B cell (primary cell): Measurements from ENCODE around the gene PIK3AP1. TPM values are rescaled to one million over a fixed set of nuclear protein-coding genes. Genes with fewer than 3 reads are reported as not detected.

Source experiments
- ATAC-seq: fragments of 200-7000 bp; cut with Tn5 transposase; one replicate; pipeline ENCODE4 v1.10.0; 2021; ENCODE audit warnings: low read depth, mild to moderate bottlenecking, moderate number of reproducible peaks, moderate library complexity
- CTCF ChIA-PET: fragments of 350-600 bp; sonication (Branson Sonifier 250); formaldehyde crosslinking; loops from one replicate; lab custom pipeline; 2021; ENCODE audit warnings: antibody characterized with exemption, inconsistent platforms; lab: Charles Lee
- POLR2A ChIA-PET: fragments of 350-600 bp; sonication (Branson Sonifier 250); formaldehyde crosslinking; loops from one replicate; lab custom pipeline; 2021; ENCODE audit warnings: antibody characterized with exemption; lab: Charles Lee
- DNase-seq: peaks from one replicate; pipeline ENCODE4 v3.0.0; 2013
- H2AFZ ChIP-seq: 2 replicates; pipeline ENCODE4 v1.6.1; 2012; ENCODE audit warnings: mild to moderate bottlenecking, low read depth, low read length; ENCODE audit not compliant: insufficient read depth, poor library complexity, severe bottlenecking
- H3K27ac ChIP-seq, 2 donors: 1 replicate in 1 of 2; 2 replicates in 1 of 2; pipeline ENCODE4 v1.5.1; 2012 to 2013; ENCODE audit warnings: low read length in 2 of 2, mild to moderate bottlenecking in 2 of 2, moderate library complexity in 1 of 2
- H3K27me3 ChIP-seq, 4 experiments: fragments of 200-600 bp in 1 of 4; sonication (generic) in 1 of 4; replicated peaks in 1 of 4; 1 replicate in 2 of 4; 2 replicates in 2 of 4; pipeline versions ENCODE4 v1.6.1 to v1.7.0; 2013 to 2016; ENCODE audit warnings: low read length in 3 of 4, mild to moderate bottlenecking in 2 of 4, mixed read lengths in 1 of 4, moderate library complexity in 1 of 4; ENCODE audit not compliant: insufficient read depth in 4 of 4, control insufficient read depth in 3 of 4; ENCODE audit errors: control extremely low read depth in 1 of 4
- H3K36me3 ChIP-seq, 2 experiments: replicated peaks in 1 of 2; 1 replicate in 1 of 2; 2 replicates in 1 of 2; pipeline versions ENCODE4 v1.6.1 to v1.7.1; 2013; ENCODE audit warnings: low read length in 1 of 2; ENCODE audit not compliant: insufficient read depth in 2 of 2, control insufficient read depth in 1 of 2; ENCODE audit errors: control extremely low read depth in 1 of 2, extremely low read depth in 1 of 2
- H3K4me1 ChIP-seq, 2 donors: fragments of 200-600 bp in 1 of 2; sonication (generic) in 1 of 2; 1 replicate in 1 of 2; 2 replicates in 1 of 2; pipeline versions ENCODE4 v1.5.1 to v1.6.1; 2013 to 2017; ENCODE audit warnings: low read length in 2 of 2; ENCODE audit not compliant: control insufficient read depth in 2 of 2, insufficient read depth in 2 of 2
- H3K4me2 ChIP-seq: replicated peaks from 2 replicates; pipeline ENCODE3; 2012; ENCODE audit warnings: mild to moderate bottlenecking, low read depth, low read length; ENCODE audit not compliant: poor library complexity, severe bottlenecking
- H3K4me3 ChIP-seq, 5 experiments: fragments of 200-600 bp in 1 of 5; sonication (generic) in 1 of 5; 1 replicate in 3 of 5; 2 replicates in 2 of 5; pipeline versions ENCODE4 v1.5.1 to v1.7.0; 2011 to 2016; ENCODE audit warnings: low read length in 4 of 5, mild to moderate bottlenecking in 4 of 5, low read depth in 2 of 5, control low read depth in 1 of 5, moderate library complexity in 1 of 5; ENCODE audit not compliant: insufficient read depth in 1 of 5; ENCODE audit errors: control extremely low read depth in 1 of 5, extremely low read depth in 1 of 5
- H3K79me2 ChIP-seq: fragments of 200-600 bp; sonication (generic); one replicate; pipeline ENCODE4 v1.6.0; 2016; ENCODE audit warnings: low read length; ENCODE audit not compliant: control insufficient read depth, insufficient read depth
- H3K9ac ChIP-seq: fragments of 200-600 bp; sonication (generic); 2 replicates; pipeline ENCODE4 v1.6.1; 2017; ENCODE audit warnings: mild to moderate bottlenecking, low read length, moderate library complexity
- H3K9me3 ChIP-seq, 3 donors: one replicate each; pipeline versions ENCODE4 v1.6.1 to v1.7.1; 2013; ENCODE audit warnings: low read length in 2 of 3; ENCODE audit not compliant: control insufficient read depth in 2 of 3, insufficient read depth in 1 of 3; ENCODE audit errors: control extremely low read depth in 1 of 3
- H4K20me1 ChIP-seq: 2 replicates; pipeline ENCODE4 v1.6.0; 2012; ENCODE audit warnings: mild to moderate bottlenecking, low read length; ENCODE audit not compliant: insufficient read depth, control insufficient read depth, poor library complexity, severe bottlenecking
- H3K27ac Mint-ChIP-seq: one replicate; pipeline ENCODE4 v1.8.0; 2021; ENCODE audit warnings: mixed read lengths
- H3K27me3 Mint-ChIP-seq: one replicate; pipeline ENCODE4 v1.8.0; 2021; ENCODE audit warnings: mixed read lengths
- H3K4me1 Mint-ChIP-seq: one replicate; pipeline ENCODE4 v1.8.0; 2021; ENCODE audit warnings: mixed read lengths
- H3K4me3 Mint-ChIP-seq: one replicate; pipeline ENCODE4 v1.8.0; 2021; ENCODE audit warnings: mixed read lengths
- H3K9me3 Mint-ChIP-seq: one replicate; pipeline ENCODE4 v1.8.0; 2022; ENCODE audit warnings: mixed read lengths; ENCODE audit not compliant: insufficient read depth
- EZH2 ChIP-seq: IDR thresholded peaks from 2 replicates; pipeline ENCODE4 v1.6.1; 2012; ENCODE audit warnings: borderline replicate concordance, low read depth, mild to moderate bottlenecking, moderate library complexity, low read length; ENCODE audit not compliant: insufficient read depth, poor library complexity, severe bottlenecking
- WGBS: methylation state at CpG from one replicate; pipeline ENCODE4 v1.1.5; 2013; ENCODE audit warnings: missing lambda C conversion rate; ENCODE audit not compliant: insufficient coverage; 5-methylcytosine and 5-hydroxymethylcytosine counted together
- intact Hi-C: fragments of 100-400 bp; cut with micrococcal nuclease; formaldehyde crosslinking; loops from one replicate; pipeline ENCODE4 v1.10.0; 2022
- polyA plus RNA-seq: library from polyadenylated mRNA; depleted of rRNA; stranded (reverse); fragments of >200 nt; gene quantifications from 2 replicates; pipeline ENCODE4 v1.2.3, GENCODE V29; 2012
- total RNA-seq, 2 donors: library from RNA; stranded (reverse); fragments of 120-200 nt in 1 of 2; gene quantifications; 1 replicate in 1 of 2; 2 replicates in 1 of 2; pipeline versions ENCODE4 v1.2.3 to v1.2.4, GENCODE V29; 2013 to 2022
- TF ChIP-seq, protein P1 (sequence below): fragments of 200-600 bp; IDR thresholded peaks from one replicate; pipeline ENCODE4 v1.8.0; 2022; ENCODE audit warnings: antibody characterized with exemption, mild to moderate bottlenecking

The PIK3AP1 gene
- total and polyA plus RNA-seq, 2 donors (not counting 1 experiment from before 2014, with no cell fraction given) = 125 to 130 TPM

DNA sequence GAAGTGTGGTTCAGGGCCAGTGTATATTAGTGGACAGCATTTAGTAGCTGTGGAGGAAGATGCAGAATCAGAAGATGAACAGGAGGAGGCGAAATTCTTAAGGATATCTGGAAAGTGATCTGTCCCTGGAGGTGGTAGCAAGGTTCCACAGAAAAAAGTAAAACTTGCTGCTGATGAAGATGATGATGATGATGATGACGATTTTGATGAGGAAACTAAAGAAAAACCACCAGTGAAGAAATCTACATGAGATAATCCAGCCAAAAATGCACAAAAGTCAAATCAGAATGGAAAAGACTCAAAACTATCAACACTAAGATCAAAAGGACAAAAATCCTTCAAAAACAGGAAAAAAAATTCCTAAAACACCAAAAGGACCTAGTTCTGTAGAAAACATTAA, 159.8 kb downstream of the PIK3AP1 start:
- no peak overlapping the region for H3K27ac Mint-ChIP-seq

DNA sequence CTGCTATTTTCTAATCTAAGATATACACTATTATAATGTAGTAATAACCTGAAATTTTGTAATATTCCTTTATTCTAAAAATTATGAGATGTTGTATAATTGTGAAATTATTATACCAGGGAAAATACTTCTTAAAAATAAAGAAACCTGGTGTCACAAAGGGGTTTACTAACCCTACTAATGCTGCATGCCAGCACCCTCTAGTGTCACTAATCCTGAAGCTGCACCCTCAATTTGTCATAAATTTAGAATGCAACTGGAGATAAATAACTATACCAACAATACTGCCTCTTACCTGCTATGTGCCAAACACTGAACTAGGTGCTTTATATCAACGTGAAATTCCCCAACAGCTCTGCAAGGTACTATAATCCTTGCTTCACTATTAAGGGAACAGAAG, 164.3 kb downstream of the PIK3AP1 start:
- no peak overlapping the region for H3K27ac ChIP-seq
- CTCF ChIA-PET = interaction anchor here (1.2 to 2.0 kb wide), 2 partner anchors 10 to 160 kb away, joined by 3 to 7 read pairs; no protein-coding TSS in a partner anchor
- H3K4me1 ChIP-seq = no peaks in the 10 kb centered on the region
- H3K4me3 ChIP-seq = no peak overlapping the region
- no peak overlapping the region for H2AFZ ChIP-seq
- peaks cover 5% of the 10 kb centered on the region for H3K79me2 ChIP-seq
- no peak for ATAC-seq
- no peak overlapping the region for H3K4me2 ChIP-seq
- POLR2A ChIA-PET = no interaction called here
- no peaks in the 10 kb centered on the region for H4K20me1 ChIP-seq
- intact Hi-C loops = no loop called here
- H3K4me3 Mint-ChIP-seq = no peak overlapping the region
- no CpG with 5 or more reads among the region's 1 CpG for WGBS
- TF ChIP-seq, protein P1, sequence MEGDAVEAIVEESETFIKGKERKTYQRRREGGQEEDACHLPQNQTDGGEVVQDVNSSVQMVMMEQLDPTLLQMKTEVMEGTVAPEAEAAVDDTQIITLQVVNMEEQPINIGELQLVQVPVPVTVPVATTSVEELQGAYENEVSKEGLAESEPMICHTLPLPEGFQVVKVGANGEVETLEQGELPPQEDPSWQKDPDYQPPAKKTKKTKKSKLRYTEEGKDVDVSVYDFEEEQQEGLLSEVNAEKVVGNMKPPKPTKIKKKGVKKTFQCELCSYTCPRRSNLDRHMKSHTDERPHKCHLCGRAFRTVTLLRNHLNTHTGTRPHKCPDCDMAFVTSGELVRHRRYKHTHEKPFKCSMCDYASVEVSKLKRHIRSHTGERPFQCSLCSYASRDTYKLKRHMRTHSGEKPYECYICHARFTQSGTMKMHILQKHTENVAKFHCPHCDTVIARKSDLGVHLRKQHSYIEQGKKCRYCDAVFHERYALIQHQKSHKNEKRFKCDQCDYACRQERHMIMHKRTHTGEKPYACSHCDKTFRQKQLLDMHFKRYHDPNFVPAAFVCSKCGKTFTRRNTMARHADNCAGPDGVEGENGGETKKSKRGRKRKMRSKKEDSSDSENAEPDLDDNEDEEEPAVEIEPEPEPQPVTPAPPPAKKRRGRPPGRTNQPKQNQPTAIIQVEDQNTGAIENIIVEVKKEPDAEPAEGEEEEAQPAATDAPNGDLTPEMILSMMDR = peak; percentile 15
- no peak for TF ChIP-seq EZH2
- no peak overlapping the region for H3K9ac ChIP-seq
- H3K4me1 Mint-ChIP-seq = no peaks in the 10 kb centered on the region
- H3K36me3 ChIP-seq = peaks cover 22 to 62% of the 10 kb centered on the region in 2 experiments
- no peak for DNase-seq
- H3K9me3 ChIP-seq = no peaks in the 10 kb centered on the region
- H3K9me3 Mint-ChIP-seq = no peaks in the 10 kb centered on the region
- H3K27me3 Mint-ChIP-seq = no peaks in the 10 kb centered on the region
- no peaks in the 10 kb centered on the region for H3K27me3 ChIP-seq
- H3K27ac Mint-ChIP-seq = no peak overlapping the region

More for the DNA sequence above, 159.8 kb downstream of the PIK3AP1 start:
- no peak overlapping the region for H3K4me2 ChIP-seq
- H3K27me3 ChIP-seq = no peaks in the 10 kb centered on the region
- DNase-seq (no peak), ATAC-seq (no peak)
- no peaks in the 10 kb centered on the region for H3K9me3 ChIP-seq
- H3K4me3 ChIP-seq = no peak overlapping the region
- peaks cover 8% of the 10 kb centered on the region for H3K79me2 ChIP-seq
- 100% methylated on average over 1 of the region's 2 CpGs for WGBS
- no peak overlapping the region for H2AFZ ChIP-seq
- CTCF ChIA-PET = no interaction called here
- intact Hi-C loops = no loop called here
- no peak for TF ChIP-seq EZH2
- TF ChIP-seq, protein P1 = no peak
- H3K36me3 ChIP-seq = peaks cover 15 to 43% of the 10 kb centered on the region in 2 experiments
- POLR2A ChIA-PET = no interaction called here
- H3K27me3 Mint-ChIP-seq = no peaks in the 10 kb centered on the region
- no peaks in the 10 kb centered on the region for H3K9me3 Mint-ChIP-seq
- H3K4me3 Mint-ChIP-seq = no peak overlapping the region
- no peak overlapping the region for H3K27ac ChIP-seq
- no peak overlapping the region for H3K9ac ChIP-seq
- no peaks in the 10 kb centered on the region for H4K20me1 ChIP-seq
- H3K4me1 ChIP-seq = no peaks in the 10 kb centered on the region
- no peaks in the 10 kb centered on the region for H3K4me1 Mint-ChIP-seq
